HG02642 (cell line): ENCODE data around the gene DNAAF6.
"Not testable (repeated sequence)": the region's sequence is repeated elsewhere in the genome, so short reads cannot be mapped to it uniquely, and the experiment has no call there.

Experiments
- ATAC-seq: cut with Tn5 transposase; IDR thresholded peaks from one replicate; pipeline ENCODE4 v1.9.1; 2021; ENCODE audit warnings: mild to moderate bottlenecking; ENCODE audit not compliant: unreplicated experiment, poor library complexity

Gene DNAAF6

DNA sequence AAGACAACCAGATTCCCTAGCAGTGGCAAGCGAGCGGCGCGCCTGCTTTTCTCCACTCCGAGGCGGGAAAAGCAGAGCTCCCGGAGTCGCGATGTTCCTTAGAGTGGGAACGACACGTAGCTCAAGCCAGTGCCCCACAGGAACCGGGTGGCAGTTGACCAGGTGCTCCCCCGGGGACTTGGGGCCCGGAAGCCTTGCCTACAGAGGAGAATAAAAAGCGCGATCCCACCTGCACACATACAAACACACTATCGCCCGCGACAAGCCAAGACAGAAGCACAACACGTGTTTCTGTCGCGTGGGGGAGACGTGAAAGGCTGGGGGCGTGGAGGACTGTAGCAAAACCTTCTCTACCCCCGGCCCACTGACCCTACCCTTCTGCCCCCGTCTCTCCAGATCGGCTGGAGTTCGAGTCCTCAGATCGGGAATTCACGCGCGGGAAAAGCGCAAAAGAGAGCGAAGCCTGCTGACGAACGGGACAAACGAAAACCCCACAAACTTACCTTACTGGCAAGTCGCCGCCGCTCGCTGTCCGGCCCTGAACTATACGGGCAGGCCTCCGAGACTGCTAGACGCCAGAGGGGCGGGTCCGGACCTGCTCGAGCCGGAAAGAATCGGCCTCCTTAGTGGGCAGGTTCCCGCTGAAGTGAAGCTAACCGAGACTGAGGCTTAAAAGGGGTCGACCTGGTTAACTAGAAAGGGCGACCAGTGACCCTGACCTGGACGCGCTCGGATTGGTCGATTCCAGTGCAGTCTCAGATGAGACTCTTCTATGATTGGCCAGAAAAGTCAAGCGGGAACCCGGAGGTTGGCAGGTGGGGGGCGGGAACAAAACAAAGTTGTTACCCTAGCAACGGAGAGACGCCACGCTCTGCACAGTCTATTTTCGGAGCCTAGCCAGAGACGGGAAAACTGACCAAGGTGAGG, at the start of gene DNAAF6, which contains the start of gene NUP62CL:
Gene DNAAF6, plus strand, starts transcription at position 842 of the 927 bp plus-strand sequence. CDS start 6,265 bp downstream, outside the sequence.
Gene NUP62CL, minus strand, starts transcription at position 664 of the 927 bp plus-strand sequence. CDS start 31,287 bp downstream, outside the sequence.
- peak; percentile 97 for ATAC-seq

- ATAC-seq = not testable (repeated sequence)
Measured at GRCh38 chrX:107157618-107158017, 48.8 kb upstream of the DNAAF6 start.

- ATAC-seq = no peak
Measured at GRCh38 chrX:107167163-107167921, 39.1 kb upstream of the DNAAF6 start.

GRCh38 chrX:107168257-107168656, 38.2 kb upstream of the DNAAF6 start:
- no peak for ATAC-seq

- no peak for ATAC-seq
Measured at GRCh38 chrX:107168712-107169111, 37.7 kb upstream of the DNAAF6 start.

- ATAC-seq = no peak
Measured at GRCh38 chrX:107171369-107172102, 34.9 kb upstream of the DNAAF6 start.

DNA sequence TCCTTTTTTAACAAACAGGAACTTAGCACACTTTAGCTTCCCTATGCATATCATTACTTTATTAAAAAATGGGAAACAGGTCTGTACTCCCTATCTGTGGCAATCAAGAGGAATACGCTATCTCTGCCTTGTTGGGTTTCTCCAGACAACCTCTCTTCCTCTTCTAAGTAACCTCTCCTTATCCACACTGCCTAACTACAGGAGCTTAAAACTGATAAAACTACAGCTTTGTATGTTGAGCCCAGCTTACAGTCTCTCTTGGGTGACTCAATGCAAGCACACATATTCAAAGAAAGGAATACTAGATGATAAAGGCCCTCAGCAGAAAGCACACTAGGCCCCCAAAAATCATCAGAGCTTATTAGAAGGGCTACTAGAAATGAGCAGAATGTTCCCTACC, 9.1 kb upstream of the DNAAF6 start:
- ATAC-seq = no peak

- ATAC-seq = not testable (repeated sequence)
Measured at GRCh38 chrX:107198074-107198473, 8.3 kb upstream of the DNAAF6 start.

GRCh38 chrX:107199491-107199890, 6.9 kb upstream of the DNAAF6 start:
- no peak for ATAC-seq

DNA sequence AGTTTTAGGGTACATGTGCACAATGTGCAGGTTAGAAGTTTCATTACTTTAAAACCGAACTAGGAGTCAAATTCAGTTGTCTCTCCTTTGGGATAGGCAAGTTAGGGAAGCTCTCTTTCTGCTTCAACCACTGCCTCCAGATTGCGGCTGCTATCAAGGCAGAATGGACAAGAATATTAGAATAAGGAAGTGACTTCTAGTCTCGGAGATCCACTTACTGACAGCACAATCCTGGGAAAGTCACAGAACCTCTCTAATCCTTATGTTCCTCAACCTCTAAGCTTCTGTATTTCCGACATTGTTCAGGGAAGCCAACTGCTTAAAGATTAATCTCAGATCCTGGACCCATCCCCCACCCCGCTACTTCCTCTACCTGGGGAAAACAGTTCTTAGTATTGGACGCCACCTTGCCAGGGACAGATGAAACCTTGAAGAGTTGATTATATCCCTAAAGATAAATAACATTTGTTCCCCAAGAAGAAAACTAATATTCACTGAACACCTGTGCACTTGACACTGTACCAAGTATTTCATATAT, 2.3 kb upstream of the DNAAF6 start:
- ATAC-seq = no peak

DNA sequence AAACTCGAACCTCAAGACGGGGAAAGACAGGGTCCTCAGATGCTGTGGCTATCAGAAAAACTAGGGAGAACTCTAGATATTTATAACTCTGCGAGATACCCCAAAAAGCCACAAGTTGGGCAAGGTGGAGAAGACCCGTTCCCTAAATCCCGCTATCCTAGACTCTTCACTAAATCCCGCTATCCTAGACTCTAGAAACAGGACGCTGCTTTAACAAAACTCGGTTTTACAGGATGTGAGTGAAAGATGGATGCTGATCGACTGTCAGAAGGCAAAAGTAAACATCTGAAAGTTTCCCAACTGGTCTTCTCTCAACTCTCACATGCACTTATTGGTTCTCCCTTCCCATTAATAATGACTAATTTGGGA, 270 bp downstream of the DNAAF6 start:
- no peak for ATAC-seq

- no peak for ATAC-seq
Measured at GRCh38 chrX:107207089-107207488, 678 bp downstream of the DNAAF6 start.

- no peak for ATAC-seq
Measured at GRCh38 chrX:107207943-107208342, 1.5 kb downstream of the DNAAF6 start.

DNA sequence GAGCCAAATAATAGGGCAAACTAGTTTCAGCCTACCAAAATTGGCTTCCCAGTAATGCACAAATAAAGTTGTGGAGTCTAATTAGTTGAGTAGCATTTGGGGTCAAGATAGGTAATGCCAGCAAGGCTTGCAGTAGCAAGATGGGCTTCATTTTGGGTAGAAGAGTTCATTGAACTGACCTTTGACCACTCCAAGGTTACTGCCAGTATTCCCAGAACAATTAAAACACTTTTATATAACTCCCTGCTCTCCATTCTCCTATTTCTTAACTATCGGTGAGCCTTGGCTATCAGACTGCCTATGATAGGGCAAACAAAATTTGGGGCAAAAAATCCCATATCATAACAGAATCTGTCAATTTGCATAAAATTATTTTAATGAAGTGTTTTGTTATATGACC, 7.1 kb downstream of the DNAAF6 start:
- ATAC-seq = no peak

- ATAC-seq = no peak
Measured at GRCh38 chrX:107226757-107227156, 20.3 kb downstream of the DNAAF6 start.

DNA sequence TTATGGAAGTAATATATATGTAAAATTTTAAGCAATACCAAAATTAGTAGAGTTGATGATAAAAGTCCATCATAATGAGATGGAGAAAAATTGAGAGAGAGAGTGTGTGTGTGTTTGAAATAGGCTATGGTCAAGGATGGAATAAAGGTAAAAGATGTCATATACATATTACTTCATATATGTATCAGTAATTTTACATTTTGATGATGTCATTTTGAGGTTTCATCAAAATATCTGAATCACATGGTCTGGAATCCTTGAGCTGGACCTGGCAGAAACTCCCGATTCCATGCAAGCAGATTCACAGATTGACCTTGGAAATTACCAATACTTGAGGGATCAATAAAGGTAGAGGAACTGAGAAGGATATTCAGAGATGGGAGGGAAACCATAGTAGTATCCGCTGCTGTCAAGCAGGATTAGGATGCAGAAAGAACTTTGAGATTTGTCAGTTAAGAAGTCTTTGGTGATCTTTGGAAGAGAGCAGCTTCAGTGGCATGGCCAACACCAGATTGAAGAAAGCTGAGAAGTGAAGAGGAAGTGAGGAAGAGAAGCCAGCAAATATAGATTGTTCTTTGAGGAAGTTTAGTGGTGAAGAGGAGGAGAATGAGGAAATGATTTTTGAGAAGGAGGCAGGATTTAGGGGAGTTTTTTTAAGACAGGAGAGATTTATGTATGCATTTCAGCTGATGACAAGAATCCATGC, 21.5 kb downstream of the DNAAF6 start:
- ATAC-seq = no peak

DNA sequence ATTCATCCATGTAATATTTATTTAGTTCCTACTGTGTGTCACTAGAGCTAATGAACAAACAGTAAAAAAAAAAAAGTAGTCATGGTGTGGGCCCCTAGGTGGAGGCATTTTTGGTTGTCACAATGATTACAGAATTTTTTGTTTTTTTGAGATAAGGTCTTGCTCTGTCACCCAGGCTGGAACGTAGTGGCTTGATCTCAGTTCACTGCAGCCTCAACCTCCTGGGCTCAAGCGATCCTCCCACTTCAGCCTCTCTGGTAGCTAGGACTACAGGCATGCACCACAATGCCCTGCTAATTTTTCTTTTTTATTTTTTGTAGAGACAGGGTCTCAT, 22.0 kb downstream of the DNAAF6 start:
- no peak for ATAC-seq

GRCh38 chrX:107272431-107272921, 66.1 kb downstream of the DNAAF6 start:
- no peak for ATAC-seq

DNA sequence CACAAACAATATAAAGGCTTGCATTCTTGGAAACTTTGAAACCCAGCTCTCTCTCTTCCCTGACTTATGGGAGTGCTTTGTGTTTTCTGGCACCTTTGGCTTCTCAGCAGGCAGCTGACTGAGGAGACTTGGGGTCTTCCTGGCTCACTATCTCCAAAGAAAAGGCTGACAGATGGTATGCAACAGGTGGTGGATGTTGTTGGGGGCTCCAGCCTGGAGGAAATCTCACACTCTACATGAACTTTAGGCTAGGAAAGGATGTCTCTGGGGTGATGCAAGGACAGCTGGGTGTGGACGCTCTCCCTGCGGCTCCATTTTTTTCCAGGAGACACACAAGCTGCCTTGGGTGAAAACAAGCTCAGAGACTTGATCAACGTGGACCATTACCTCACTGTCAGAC, 67.4 kb downstream of the DNAAF6 start:
- ATAC-seq = no peak

GRCh38 chrX:107288676-107289075, 82.3 kb downstream of the DNAAF6 start:
- no peak for ATAC-seq
